ENCODE data around the gene CTNNBIP1.
"Not testable (repeated sequence)": the region's sequence is repeated elsewhere in the genome, so short reads cannot be mapped to it uniquely, and the experiment has no call there.

Gene CTNNBIP1

DNA sequence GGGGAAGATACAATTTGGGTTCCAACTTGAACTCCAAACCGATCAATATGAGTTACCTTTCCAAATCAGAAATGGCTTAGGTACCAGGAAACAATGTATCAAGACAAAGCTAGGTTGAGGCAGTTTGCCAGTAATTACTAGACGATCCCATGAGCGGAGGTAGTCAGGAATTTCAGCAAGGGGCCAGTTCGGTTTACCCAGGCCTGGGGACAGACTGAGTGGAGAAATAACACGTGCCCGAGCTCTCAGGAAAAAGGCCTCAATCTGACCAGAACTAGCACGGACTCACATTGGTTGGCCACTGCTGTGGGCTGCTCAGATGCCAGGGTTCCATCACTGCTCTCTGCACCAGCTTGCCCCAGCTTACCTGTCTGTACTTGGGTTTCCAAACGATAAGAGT is 101.6 kb downstream of the CTNNBIP1 start:
- Mint-ChIP-seq H3K27ac (no peak overlapping the region), H3K4me3 (no peak overlapping the region), H3K36me3 (ENCODE audit: low read depth) (no peaks in the 10 kb centered on the region), H3K4me1 (ENCODE audit: low read depth) (peaks cover 38% of the 10 kb centered on the region), H3K27me3 (no peaks in the 10 kb centered on the region), H3K9me3 (no peaks in the 10 kb centered on the region)

DNA sequence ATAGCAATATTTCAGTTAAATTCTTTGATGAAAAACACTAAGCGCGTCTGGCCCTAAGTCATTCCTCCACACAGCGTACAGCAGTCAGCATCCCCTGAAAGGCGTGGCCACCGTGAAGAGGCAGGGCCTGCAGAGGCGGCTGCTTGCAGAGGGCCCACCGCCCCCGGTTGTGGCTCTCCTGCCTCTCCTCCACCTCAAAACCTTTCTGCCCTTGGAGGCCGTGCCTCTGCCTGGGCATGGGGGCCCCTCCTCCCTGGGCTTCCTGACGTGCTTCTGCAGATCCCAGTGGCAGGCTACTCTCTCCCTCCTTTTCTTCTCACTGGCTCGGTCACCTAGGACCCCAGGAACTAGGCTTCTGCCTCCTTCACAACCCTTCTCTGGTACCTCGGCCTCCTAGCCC is 102.5 kb downstream of the CTNNBIP1 start:
- Mint-ChIP-seq H3K36me3 (ENCODE audit: low read depth) (no peaks in the 10 kb centered on the region), H3K4me3 (no peak overlapping the region), H3K4me1 (ENCODE audit: low read depth) (peaks cover 47% of the 10 kb centered on the region)

DNA sequence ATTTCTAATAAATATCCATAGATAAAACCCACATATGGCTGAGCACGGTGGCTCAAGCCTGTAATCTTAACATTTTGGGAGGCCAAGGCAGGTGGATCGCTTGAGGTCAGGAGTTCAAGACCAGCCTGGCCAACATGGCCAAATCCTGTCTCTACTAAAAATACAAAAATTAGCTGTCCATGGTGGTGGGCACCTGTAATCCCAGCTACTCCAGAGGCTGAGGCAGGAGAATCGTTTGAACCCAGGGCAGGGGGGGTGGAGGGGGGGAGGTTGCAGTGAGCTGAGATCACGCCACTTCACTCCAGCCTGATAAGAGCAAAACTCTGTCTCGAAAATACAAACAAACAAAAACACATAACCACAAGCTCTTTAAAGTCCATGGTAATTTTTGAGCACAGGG is 104.1 kb downstream of the CTNNBIP1 start:
- not testable (repeated sequence) for H3K9me3 Mint-ChIP-seq; H3K36me3 Mint-ChIP-seq (ENCODE audit: low read depth); H3K27me3 Mint-ChIP-seq; H3K27ac Mint-ChIP-seq; H3K4me3 Mint-ChIP-seq
- peaks cover 61% of the 10 kb centered on the region for H3K4me1 Mint-ChIP-seq (ENCODE audit: low read depth)

More for the DNA sequence above, 102.5 kb downstream of the CTNNBIP1 start:
- Mint-ChIP-seq H3K27ac (no peak overlapping the region), H3K9me3 (no peaks in the 10 kb centered on the region), H3K27me3 (no peaks in the 10 kb centered on the region)

DNA sequence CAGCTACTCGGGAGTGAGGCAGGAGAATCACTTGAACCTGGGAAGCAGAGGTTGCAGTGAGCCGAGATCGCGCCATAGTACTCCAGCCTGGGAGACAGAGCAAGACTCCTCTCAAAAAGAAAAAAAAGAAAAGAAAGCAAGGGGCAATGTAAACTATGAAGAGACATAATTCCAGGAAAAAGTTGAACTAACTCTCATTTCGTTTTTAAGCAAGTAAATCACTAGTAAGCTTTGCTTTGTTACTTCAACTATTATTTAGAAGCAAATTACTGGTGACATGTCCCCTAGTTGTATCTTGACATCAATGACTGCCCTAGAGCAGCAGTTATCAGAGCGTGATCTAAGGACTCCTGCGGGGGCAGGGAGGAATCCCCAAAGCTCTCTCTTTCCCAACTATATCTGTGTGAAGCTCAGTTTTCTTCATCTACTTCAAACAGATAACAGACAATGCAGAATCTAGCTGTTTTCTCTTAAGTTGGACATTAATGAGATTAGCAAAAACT is 105.0 kb downstream of the CTNNBIP1 start:
- Mint-ChIP-seq H3K4me3 (no peak overlapping the region), H3K36me3 (ENCODE audit: low read depth) (peaks cover 4% of the 10 kb centered on the region), H3K4me1 (ENCODE audit: low read depth) (peaks cover 61% of the 10 kb centered on the region), H3K27me3 (no peaks in the 10 kb centered on the region), H3K27ac (no peak overlapping the region), H3K9me3 (no peaks in the 10 kb centered on the region)

DNA sequence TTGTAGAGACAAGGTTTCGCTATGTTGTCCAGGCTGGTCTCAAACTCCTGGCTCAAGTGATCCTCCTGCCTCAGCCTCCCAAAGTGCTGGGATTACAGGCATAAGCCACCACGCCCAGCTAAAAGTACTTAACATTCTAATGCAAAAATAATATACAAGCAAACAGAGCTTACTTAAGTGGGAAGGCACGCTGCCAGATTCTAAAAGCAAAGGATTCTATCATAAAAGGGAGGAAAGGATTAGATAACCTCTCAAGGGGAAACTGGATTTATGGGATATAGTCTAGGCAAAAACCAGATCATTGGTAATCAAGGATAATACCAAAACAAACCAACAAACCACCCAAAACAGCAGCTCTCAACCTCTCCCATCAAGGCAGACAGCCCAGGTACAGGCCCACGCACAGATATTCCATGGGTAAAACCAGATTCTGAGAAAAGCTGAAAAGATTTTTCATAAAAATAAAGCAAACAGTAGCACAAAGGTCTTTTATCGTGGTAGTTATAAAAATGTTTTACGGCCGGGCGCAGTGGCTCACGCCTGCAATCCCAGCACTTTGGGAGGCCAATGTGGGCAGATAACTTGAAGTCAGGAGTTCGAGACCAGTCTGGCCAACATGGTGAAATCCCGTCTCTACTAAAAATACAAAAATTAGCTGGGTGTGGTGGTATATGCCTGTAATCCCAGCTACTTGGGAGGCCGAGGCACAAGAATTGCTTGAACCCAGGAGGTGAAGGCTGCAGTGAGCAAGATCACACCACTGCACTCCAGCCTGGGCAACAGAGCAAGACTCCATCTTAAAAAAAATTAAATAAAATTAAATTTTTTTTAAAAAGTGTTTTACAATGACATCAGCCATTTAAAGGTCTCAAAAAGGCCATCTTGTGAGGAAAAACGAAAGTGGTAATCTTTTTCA is 106.8 kb downstream of the CTNNBIP1 start:
- H3K4me3 Mint-ChIP-seq; H3K27ac Mint-ChIP-seq; H3K27me3 Mint-ChIP-seq; H3K36me3 Mint-ChIP-seq (ENCODE audit: low read depth); H3K9me3 Mint-ChIP-seq: not testable (repeated sequence)
- peaks cover 64% of the 10 kb centered on the region for H3K4me1 Mint-ChIP-seq (ENCODE audit: low read depth)

DNA sequence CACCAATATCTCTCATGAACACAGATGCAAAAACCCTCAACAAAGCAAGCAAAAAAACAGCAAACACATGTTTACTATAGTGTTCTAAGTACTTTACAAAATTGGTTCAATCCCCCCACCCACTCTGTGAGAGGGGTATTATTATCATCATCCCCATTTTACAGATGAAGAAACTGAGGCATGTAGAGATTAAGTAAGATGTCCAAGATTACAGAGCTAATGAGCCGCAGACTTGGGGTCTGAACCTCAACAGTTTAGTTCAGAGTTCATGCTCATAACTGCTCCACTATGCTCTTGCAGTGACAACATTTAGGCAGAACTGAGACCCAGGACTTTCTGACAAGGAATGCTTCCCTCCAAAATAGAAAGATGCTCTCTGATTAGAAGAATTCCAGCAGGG is 108.2 kb downstream of the CTNNBIP1 start:
- H3K36me3 Mint-ChIP-seq (ENCODE audit: low read depth), result peaks cover 4% of the 10 kb centered on the region
- H3K4me1 Mint-ChIP-seq (ENCODE audit: low read depth), result peaks cover 65% of the 10 kb centered on the region
- no peak overlapping the region for H3K27ac Mint-ChIP-seq
- H3K9me3 Mint-ChIP-seq, result no peaks in the 10 kb centered on the region
- H3K4me3 Mint-ChIP-seq, result no peak overlapping the region
- H3K27me3 Mint-ChIP-seq, result no peaks in the 10 kb centered on the region

Measured in stimulated activated naive CD8-positive, alpha-beta T cell treated with anti-CD3 and anti-CD28 coated beads, Interleukin-15, Interleukin-2, amounts not matched to agents 100 ng/mL and 50 ng/mL, for 24 hours (primary cell).